Subcutaneous adipose tissue (tissue), 4 donors: ENCODE results near the gene DDO. TPM values are rescaled to one million over a fixed set of nuclear protein-coding genes. Genes with fewer than 3 reads are reported as not detected.

ENCODE experiments used
- CTCF ChIP-seq: fragments of 450-650 bp; IDR thresholded peaks from one replicate; pipeline ENCODE4 v1.5.1; 2016; ENCODE audit warnings: low read depth, mild to moderate bottlenecking, control low read depth, antibody characterized with exemption, moderate library complexity
- total RNA-seq, 4 donors: library from RNA; depleted of rRNA; stranded (reverse); fragments of >200 nt; gene quantifications; one replicate each; pipeline ENCODE4 v1.1.0, GENCODE V29; 2016

Gene DDO
- total RNA-seq, 4 donors from 2014 or later, result 1.3 to 5.6 (median 2.2) TPM

- no peak for TF ChIP-seq CTCF
Measured at GRCh38 chr6:110390404-110390803, 25.0 kb downstream of the DDO start.

- no peak for TF ChIP-seq CTCF
Measured at GRCh38 chr6:110389689-110390382, 25.5 kb downstream of the DDO start.

- no peak for TF ChIP-seq CTCF
Measured at GRCh38 chr6:110387986-110388385, 27.4 kb downstream of the DDO start.

- no peak for TF ChIP-seq CTCF
Measured at GRCh38 chr6:110385458-110385863, 29.9 kb downstream of the DDO start.

GRCh38 chr6:110378552-110378951 is 36.8 kb downstream of the DDO start:
- no peak for TF ChIP-seq CTCF

- no peak for TF ChIP-seq CTCF
Measured at GRCh38 chr6:110369066-110369465, 46.3 kb downstream of the DDO start.

- TF ChIP-seq CTCF, result no peak
Measured at GRCh38 chr6:110368284-110368683, 47.1 kb downstream of the DDO start.
